ENCODE results near the gene MUCL3.
"Not testable (repeated sequence)": the region's sequence is repeated elsewhere in the genome, so short reads cannot be mapped to it uniquely, and the experiment has no call there.

The MUCL3 gene

DNA sequence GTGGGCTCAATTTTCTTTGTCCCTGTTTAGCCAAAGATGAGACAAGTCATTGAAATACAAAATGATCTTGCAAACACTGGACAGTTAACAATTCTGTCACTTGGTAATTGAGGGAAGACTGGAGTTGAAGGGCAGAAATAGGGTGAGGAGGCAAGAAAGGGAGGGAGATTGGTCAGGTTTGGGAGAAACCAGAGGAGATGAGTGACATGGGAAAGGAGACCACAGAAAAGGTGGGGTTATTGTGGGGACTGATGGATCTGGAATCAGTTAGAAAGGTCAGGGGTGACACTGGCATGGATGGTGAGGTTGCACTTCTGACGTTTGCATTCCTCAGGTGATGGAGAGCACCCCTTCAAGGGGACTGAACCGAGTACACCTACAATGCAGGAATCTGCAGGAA is 32.1 kb upstream of the MUCL3 start:
- DNase-seq: no peak

DNA sequence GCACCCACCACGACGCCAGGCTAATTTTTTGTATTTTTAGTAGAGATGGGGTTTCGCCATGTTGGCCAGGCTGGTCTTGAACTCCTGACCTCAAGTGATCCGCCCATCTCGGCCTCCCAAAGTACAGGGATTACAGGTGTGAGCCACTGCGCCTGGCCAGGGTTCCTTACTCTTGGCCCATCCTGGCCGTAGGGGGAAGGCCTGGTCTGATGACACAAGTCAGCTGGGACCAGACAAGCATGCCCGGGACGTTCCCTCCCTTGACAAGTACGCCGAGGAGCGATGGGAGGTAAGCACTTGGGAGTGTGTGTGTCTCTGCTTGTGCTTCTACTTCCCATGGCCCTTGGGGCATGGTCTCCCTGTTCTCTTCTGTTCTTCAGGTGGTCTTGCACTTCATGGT is 30.3 kb upstream of the MUCL3 start:
- not testable (repeated sequence) for DNase-seq

GRCh38 chr6:30912746-30913520 is 27.8 kb upstream of the MUCL3 start:
- no peak for DNase-seq

GRCh38 chr6:30913721-30914075 is 27.1 kb upstream of the MUCL3 start:
- peak in 3 of 58 donors; percentile 42 to 61 (median 59) for DNase-seq

GRCh38 chr6:30914076-30914853 is 26.5 kb upstream of the MUCL3 start, which contains the start of gene VARS2:
Gene VARS2 (plus strand): TSS chr6:30914238. CDS start chr6:30914837, 599 bp downstream.
- DNase-seq: peak; percentile 55 to 98 (median 92)

- peak in 14 of 58 donors; percentile 14 to 59 (median 34) for DNase-seq
Measured at GRCh38 chr6:30914854-30915590, 25.8 kb upstream of the MUCL3 start.

- DNase-seq: peak in 32 of 58 donors; percentile 3 to 71 (median 30)
Measured at GRCh38 chr6:30915591-30915946, 25.2 kb upstream of the MUCL3 start.

DNA sequence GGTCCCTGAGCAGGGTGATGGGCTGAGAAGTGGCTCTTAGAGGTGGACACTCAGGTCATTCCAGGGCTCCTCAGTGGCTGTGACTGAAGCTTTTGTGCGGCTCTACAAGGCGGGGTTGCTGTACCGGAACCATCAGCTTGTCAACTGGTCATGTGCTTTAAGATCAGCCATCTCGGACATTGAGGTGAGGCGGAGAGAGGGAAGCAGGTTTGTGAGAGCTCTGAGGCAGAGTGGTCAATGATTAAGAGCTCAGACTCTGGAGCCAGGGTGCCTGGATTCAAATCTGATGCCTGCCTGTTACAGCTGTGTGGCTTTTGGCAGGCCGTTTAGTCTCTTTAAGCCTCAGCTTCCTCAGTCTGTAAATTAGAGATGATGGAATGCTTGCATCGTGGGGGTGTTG is 23.7 kb upstream of the MUCL3 start:
- DNase-seq: no peak

DNA sequence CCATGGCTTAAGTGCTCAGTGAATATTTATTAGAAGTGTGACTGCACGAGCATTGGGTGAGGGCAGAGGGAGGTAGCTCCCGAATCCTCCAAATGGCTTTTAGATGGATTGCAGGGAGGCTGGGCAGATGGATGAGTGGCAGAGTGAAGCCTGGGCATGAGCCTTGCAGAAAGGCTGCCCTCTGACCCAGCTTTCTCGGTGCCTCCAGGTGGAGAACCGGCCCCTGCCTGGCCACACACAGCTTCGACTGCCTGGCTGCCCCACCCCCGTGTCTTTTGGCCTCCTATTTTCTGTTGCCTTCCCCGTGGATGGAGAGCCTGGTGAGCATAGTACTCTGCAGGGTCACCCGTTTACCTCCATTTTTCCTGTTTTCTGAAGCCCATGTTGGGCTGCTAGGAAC is 23.3 kb upstream of the MUCL3 start:
- DNase-seq: no peak

- no peak for DNase-seq
Measured at GRCh38 chr6:30918670-30919069, 22.1 kb upstream of the MUCL3 start.

- DNase-seq: no peak
Measured at GRCh38 chr6:30922447-30922852, 18.3 kb upstream of the MUCL3 start.

DNA sequence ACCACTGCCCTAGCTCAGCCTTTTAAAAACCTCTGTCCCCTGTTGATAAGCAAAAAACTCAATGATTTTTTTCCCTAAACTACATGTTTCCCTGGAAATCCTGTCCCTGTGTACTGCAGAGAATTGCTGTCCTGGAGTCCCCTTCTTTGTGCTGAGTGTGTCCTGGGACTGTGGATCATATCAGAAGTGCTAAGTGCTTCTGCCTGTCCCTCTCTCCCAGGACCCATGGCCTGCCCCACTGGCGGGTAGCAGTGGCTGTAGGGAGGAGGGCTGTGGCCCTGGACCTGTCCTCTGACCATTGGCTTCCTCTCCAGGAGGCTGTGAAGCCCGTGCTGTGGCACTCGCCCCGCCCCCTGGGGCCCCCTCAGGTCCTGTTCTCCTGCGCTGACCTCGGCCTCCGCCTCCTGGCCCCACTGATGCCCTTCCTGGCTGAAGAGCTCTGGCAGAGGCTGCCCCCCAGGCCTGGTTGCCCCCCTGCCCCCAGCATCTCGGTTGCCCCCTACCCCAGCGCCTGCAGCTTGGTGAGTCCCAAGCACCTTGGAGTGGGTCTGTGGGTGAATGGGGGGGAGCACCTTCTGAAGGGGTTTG is 16.6 kb upstream of the MUCL3 start:
- not testable (repeated sequence) for DNase-seq

DNA sequence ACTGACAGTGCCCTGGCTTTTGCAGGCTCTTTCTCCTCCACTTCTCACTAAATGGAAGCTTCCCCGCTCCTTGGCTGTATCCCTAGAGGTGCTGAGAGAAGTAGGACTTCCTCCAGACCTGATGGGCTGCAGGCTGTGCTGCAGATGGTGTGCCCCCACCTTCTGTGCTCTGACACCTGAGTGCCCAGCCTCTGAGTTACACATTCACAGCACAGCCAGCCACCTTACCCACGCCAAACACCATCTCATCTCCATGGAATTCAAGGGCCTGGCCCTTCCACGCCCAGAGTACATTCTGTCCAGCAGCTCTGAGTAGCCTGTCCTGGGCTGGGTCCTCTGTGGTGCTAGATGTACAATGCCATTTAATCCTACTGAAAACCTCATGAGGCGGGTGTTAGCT is 14.1 kb upstream of the MUCL3 start:
- DNase-seq: no peak

GRCh38 chr6:30927080-30927479 is 13.7 kb upstream of the MUCL3 start:
- not testable (repeated sequence) for DNase-seq

DNA sequence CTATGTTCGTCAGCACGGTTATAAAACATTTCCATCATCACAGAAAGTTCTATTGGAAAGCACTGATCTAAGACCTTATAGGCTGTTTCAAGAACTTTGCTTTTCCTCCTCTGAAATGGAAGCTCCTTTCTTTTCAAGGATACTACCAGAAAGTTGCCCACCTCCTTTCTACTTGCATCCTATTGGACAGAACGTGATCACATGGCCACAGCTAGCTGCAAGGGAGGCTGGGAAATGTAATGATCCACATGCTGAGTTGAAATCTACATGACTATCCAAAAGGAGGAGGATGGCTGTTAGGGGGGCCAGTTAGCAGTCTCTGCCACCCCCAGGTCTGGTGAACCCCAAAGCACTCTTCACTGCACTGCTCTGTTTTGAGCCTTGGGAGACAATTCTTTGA is 12.1 kb upstream of the MUCL3 start:
- DNase-seq: no peak

GRCh38 chr6:30930506-30930905 is 10.3 kb upstream of the MUCL3 start:
- DNase-seq: no peak

- DNase-seq: no peak
Measured at GRCh38 chr6:30931272-30931671, 9.5 kb upstream of the MUCL3 start.

DNA sequence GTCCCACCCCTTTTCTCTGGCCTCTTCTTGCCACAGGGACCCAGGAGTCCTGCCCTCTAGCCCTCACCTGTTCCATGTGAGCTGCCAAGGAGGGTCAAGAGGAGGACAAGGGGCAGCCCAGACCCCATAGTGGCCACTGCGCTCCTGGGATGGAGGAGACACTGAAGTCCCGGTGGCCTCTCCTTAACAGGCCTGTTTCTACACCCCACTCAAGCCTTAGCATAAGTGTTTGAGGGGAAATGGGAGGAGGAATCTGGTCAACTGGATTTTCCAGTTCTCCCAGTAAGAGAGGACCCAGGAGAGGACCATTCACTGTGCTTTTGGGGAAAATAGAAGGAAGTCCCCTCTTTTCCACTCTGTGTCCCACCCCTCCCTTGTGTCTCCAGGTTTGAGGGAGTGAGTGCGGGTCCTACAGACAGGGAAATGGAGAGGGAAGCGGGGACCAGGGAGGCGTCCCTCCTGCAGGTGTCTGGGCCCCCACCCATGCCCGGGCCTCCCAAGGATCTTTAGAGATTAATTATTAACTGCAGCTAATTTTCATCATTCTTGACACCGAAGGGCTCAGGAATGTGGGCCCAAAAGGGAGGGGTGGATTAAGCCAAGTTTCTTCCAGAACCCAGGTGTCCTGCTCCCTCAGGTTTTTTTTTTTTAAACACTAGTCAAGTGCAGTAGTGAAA is 8.7 kb upstream of the MUCL3 start, which contains the start of gene SFTA2:
Gene SFTA2 (minus strand): TSS at position 202 of the 677 bp plus-strand sequence. CDS start 74 bp downstream, at position 128.
- DNase-seq: no peak

GRCh38 chr6:30932665-30933365 is 8.0 kb upstream of the MUCL3 start:
- DNase-seq: no peak

GRCh38 chr6:30935018-30935417 is 5.8 kb upstream of the MUCL3 start:
- no peak for DNase-seq
